HepG2 (cell line): ENCODE measurements around the gene CES2. TPM values are rescaled to one million over a fixed set of nuclear protein-coding genes. Genes with fewer than 3 reads are reported as not detected.

Experiments
- CREBL2 ChIP-seq: sonication (generic); formaldehyde crosslinking; IDR thresholded peaks from 2 replicates; pipeline ENCODE4 v1.8.1; 2023; ENCODE audit warnings: missing genetic modification reagents, mild to moderate bottlenecking, borderline replicate concordance
- HIC2 ChIP-seq: sonication (generic); formaldehyde crosslinking; IDR thresholded peaks from 2 replicates; pipeline ENCODE4 v1.9.0; 2022; ENCODE audit warnings: low read depth, missing genetic modification reagents
- KDM6A ChIP-seq: IDR thresholded peaks from 2 replicates; pipeline ENCODE4 v1.6.1; 2016; ENCODE audit warnings: low read depth
- SMAD1 ChIP-seq: sonication (generic); formaldehyde crosslinking; IDR thresholded peaks from 2 replicates; pipeline ENCODE4 v1.4.0; 2020; ENCODE audit warnings: missing genetic modification reagents, low read depth, mild to moderate bottlenecking, borderline replicate concordance
- SMYD3 ChIP-seq: sonication (generic); formaldehyde crosslinking; IDR thresholded peaks from 2 replicates; pipeline ENCODE4 v1.8.1; 2023; ENCODE audit warnings: mild to moderate bottlenecking, missing genetic modification reagents
- TOPORS ChIP-seq: sonication (generic); formaldehyde crosslinking; IDR thresholded peaks from 2 replicates; pipeline ENCODE4 v1.8.0; 2023; ENCODE audit warnings: mild to moderate bottlenecking, missing genetic modification reagents
- YEATS4 ChIP-seq: sonication (generic); formaldehyde crosslinking; IDR thresholded peaks from 2 replicates; pipeline ENCODE4 v1.4.0; 2020; ENCODE audit warnings: missing genetic modification reagents, borderline replicate concordance
- ZNF280D ChIP-seq: sonication (generic); formaldehyde crosslinking; IDR thresholded peaks from 2 replicates; pipeline ENCODE4 v1.5.1; 2020; ENCODE audit warnings: mild to moderate bottlenecking, missing genetic modification reagents
- ZNF343 ChIP-seq: sonication (generic); formaldehyde crosslinking; IDR thresholded peaks from 2 replicates; pipeline ENCODE4 v1.4.0; 2020; ENCODE audit warnings: mild to moderate bottlenecking, missing genetic modification reagents
- ZNF354B ChIP-seq: sonication (generic); formaldehyde crosslinking; IDR thresholded peaks from 2 replicates; pipeline ENCODE4 v1.8.0; 2022; ENCODE audit warnings: mild to moderate bottlenecking, missing genetic modification reagents
- ZNF496 ChIP-seq: sonication (generic); formaldehyde crosslinking; IDR thresholded peaks from 2 replicates; pipeline ENCODE4 v1.8.1; 2023; ENCODE audit warnings: mild to moderate bottlenecking, moderate library complexity, missing genetic modification reagents; ENCODE audit not compliant: insufficient replicate concordance
- ZSCAN21 ChIP-seq: sonication (generic); formaldehyde crosslinking; IDR thresholded peaks from 2 replicates; pipeline ENCODE4 v1.8.0; 2022; ENCODE audit warnings: mild to moderate bottlenecking, missing genetic modification reagents, moderate library complexity, borderline replicate concordance
- polyA plus RNA-seq, 8 experiments: library from polyadenylated mRNA; depleted of rRNA in 3 of 8; stranded (reverse) in 7 of 8; unstranded in 1 of 8; fragments of >200 nt; fragmentation: Illumina TruSeq in 4 of 8; extraction: Trizol in 4 of 8; gene quantifications; 2 replicates each; pipeline versions ENCODE4 v1.2.1 to v1.2.3, GENCODE V29; 2011 to 2016; ENCODE audit warnings: low read depth in 4 of 8, missing spikeins in 1 of 8, mixed read lengths in 1 of 8; ENCODE audit not compliant: insufficient read depth in 1 of 8
- total RNA-seq, 5 experiments: library from RNA; depleted of rRNA; stranded (reverse); fragments of >200 nt; fragmentation: Illumina TruSeq; extraction: Trizol; gene quantifications; 2 replicates each; pipeline ENCODE4 v1.2.3, GENCODE V29; 2016; ENCODE audit warnings: low read depth in 1 of 5
- TF ChIP-seq, protein P1 (sequence below): IDR thresholded peaks from 2 replicates; pipeline ENCODE4 v1.6.1; 2016; ENCODE audit warnings: missing biosample characterization, missing genetic modification reagents, low read depth
- TF ChIP-seq, protein P2 (sequence below): sonication (generic); formaldehyde crosslinking; IDR thresholded peaks from 2 replicates; pipeline ENCODE4 v1.4.0; 2020; ENCODE audit warnings: missing genetic modification reagents

Gene CES2
- total and polyA plus RNA-seq, 2 of the 13 experiments (the other 11 are each of a cell fraction or from before 2014, with no cell fraction given), result 50.6 to 63.8 TPM

DNA sequence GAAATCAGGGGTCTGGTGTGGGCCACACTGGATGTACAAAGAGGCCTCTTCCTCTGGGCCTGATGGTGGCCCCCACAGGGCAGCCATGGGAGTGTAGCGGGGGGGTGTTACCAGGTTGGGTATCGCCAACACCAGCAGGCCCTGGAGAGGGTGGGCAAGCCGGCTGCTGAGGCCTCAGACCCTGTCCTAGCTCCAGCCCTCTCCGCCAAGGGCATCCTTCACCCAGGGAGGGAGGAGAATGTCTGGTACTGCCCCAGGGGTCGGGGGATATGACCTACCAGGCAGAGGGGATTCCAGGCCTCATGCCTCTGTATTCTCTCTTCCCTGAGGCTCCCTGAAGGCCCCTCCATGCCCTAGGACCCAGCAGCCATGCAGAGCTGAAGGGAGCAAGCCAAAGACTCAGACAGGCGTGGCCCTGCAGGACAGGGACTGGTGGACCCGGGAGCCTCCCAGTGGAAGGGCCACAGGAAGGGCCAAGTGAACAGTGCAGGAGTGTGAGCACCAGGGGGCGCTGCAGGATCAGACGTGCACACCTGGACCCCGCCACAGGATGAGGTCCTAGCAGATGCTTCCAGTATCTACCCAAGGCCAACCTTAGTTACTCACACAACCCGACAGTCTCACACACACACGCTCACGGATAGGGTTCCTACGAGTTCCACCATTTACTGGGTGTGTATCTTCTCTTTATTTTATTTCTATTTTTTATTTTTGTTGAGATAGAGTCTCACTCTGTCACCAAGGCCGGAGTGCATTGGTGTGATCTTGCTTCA, 42.2 kb downstream of the CES2 start (continued):
- TF ChIP-seq, protein P1, sequence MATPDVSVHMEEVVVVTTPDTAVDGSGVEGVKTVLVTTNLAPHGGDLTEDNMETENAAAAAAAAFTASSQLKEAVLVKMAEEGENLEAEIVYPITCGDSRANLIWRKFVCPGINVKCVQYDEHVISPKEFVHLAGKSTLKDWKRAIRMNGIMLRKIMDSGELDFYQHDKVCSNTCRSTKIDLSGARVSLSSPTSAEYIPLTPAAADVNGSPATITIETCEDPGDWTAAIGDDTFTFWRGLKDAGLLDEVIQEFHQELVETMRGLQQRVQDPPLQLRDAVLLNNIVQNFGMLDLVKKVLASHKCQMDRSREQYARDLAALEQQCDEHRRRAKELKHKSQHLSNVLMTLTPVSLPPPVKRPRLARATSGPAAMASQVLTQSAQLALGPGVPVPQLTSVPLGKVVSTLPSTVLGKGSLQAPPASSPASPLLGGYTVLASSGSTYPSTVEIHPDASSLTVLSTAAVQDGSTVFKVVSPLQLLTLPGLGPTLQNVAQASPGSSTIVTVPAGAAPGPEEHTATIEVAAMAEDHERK (CRISPR knock-in tag), result no peak; the same call in 1 of the 2 replicates
- no peak for TF ChIP-seq SMYD3 (CRISPR knock-in tag)
- no peak for TF ChIP-seq ZNF354B (CRISPR knock-in tag)
- TF ChIP-seq YEATS4 (CRISPR knock-in tag), result no peak
- TF ChIP-seq HIC2 (CRISPR knock-in tag), result peak; percentile 53; the same call in 1 of the 2 replicates
- TF ChIP-seq KDM6A (CRISPR knock-in tag), result no peak
- no peak for TF ChIP-seq ZNF496 (CRISPR knock-in tag)
- peak; percentile 57; the same call in 1 of the 2 replicates for TF ChIP-seq ZSCAN21 (CRISPR knock-in tag)
- TF ChIP-seq TOPORS (CRISPR knock-in tag), result no peak
- peak; percentile 75; the same call in 1 of the 2 replicates for TF ChIP-seq ZNF343 (CRISPR knock-in tag)
- TF ChIP-seq, protein P2, sequence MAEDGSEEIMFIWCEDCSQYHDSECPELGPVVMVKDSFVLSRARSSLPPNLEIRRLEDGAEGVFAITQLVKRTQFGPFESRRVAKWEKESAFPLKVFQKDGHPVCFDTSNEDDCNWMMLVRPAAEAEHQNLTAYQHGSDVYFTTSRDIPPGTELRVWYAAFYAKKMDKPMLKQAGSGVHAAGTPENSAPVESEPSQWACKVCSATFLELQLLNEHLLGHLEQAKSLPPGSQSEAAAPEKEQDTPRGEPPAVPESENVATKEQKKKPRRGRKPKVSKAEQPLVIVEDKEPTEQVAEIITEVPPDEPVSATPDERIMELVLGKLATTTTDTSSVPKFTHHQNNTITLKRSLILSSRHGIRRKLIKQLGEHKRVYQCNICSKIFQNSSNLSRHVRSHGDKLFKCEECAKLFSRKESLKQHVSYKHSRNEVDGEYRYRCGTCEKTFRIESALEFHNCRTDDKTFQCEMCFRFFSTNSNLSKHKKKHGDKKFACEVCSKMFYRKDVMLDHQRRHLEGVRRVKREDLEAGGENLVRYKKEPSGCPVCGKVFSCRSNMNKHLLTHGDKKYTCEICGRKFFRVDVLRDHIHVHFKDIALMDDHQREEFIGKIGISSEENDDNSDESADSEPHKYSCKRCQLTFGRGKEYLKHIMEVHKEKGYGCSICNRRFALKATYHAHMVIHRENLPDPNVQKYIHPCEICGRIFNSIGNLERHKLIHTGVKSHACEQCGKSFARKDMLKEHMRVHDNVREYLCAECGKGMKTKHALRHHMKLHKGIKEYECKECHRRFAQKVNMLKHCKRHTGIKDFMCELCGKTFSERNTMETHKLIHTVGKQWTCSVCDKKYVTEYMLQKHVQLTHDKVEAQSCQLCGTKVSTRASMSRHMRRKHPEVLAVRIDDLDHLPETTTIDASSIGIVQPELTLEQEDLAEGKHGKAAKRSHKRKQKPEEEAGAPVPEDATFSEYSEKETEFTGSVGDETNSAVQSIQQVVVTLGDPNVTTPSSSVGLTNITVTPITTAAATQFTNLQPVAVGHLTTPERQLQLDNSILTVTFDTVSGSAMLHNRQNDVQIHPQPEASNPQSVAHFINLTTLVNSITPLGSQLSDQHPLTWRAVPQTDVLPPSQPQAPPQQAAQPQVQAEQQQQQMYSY (CRISPR knock-in tag), result no peak
- TF ChIP-seq CREBL2 (CRISPR knock-in tag), result no peak
- 0 out of 2 replicates have a peak, but pooled peaks have one; percentile 68 for TF ChIP-seq SMAD1
- no peak for TF ChIP-seq ZNF280D (CRISPR knock-in tag)
